GM19238 (cell line): ENCODE data around the gene TWNK.
"Not testable (repeated sequence)": the region's sequence is repeated elsewhere in the genome, so short reads cannot be mapped to it uniquely, and the experiment has no call there.

Experiments
- DNase-seq: peaks from one replicate; pipeline ENCODE4 v3.0.0; 2011; ENCODE audit warnings: low spot score; ENCODE audit not compliant: insufficient read length

Gene TWNK

DNA sequence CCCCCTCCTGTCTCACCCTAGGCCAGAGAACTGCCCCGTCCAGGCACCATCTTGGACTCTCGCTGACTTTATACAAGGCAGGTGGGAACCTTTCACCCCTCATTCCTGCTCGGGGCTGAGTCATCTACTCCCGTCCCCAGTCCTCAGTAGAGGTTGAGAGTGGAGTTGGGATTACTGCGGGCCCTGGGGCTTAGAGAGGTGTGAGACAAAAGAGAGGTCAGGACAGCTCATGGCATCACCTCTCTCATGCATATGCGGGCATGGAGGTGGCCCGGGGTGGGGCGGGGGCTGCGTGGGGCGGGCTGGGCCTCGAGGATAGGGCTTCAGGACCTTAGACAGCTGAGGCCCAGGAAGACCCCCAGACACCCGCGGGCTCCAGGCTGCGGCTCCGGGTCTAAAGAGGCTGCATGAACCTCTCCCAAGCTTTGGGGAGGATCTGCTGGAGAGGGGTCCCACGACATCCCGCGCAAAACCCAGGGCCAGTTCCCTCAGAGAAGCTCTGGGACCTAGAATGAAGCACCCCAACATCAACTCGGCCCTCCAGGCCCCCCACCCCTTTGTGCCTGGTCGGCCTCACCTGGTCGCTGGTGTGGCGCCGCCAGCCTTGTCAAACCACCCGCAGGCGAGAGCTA is 43.3 kb downstream of the TWNK start:
- DNase-seq = no peak

GRCh38 chr10:101031128-101031795 is 43.9 kb downstream of the TWNK start, which contains the start of the genes PDZD7 and SFXN3:
TSS of gene PDZD7 (minus strand) at chr10:101031129. CDS start at chr10:101030219, 910 bp downstream.
TSS of gene SFXN3 (plus strand) at chr10:101031234. CDS start at chr10:101034695, 3,461 bp downstream.
- DNase-seq = peak; percentile 96

DNA sequence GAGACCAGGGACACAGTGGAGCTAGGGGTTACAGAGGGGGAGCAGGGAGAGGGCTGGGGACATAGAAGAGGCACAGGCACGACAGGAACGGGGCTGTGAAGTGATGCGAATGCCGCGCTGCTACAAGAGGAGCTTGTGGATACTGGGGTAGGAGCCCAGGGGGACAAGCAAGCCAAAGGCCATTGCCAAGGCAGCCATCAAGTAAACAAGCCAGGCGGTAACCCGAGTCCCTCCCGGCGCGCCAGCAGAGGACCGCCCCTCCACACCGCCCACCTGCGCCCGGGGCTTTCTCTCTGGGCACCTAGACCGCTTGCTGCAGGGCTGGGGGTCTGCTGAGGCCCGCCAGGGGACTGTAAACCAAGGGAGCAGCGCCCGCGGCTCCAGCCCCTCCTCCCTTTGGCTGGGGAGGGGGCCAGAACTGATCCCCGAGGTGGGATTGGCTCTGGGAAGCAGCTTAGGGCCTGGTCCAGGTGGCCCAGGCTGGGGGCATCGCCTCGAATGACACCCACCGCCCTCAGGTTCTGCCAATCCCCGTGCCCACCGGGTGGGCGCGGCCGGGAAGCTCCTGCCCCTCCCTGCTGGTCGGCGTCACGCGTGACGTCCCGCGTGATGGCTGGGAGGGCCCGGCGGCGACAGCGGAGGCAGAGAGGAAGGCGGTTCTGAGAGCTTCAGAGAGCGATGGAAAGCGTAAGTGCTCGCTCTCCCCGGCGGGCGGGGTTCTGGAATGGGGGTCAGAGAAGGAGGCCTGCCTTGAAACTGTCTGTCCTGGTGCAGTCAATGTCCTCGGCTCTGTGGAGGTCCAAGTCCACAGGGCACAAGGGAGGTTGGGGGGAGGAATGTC is 44.7 kb downstream of the TWNK start:
- DNase-seq = no peak

- DNase-seq = no peak
Measured at GRCh38 chr10:101032637-101033224, 45.4 kb downstream of the TWNK start.

GRCh38 chr10:101033276-101033675 is 45.9 kb downstream of the TWNK start:
- DNase-seq = no peak

DNA sequence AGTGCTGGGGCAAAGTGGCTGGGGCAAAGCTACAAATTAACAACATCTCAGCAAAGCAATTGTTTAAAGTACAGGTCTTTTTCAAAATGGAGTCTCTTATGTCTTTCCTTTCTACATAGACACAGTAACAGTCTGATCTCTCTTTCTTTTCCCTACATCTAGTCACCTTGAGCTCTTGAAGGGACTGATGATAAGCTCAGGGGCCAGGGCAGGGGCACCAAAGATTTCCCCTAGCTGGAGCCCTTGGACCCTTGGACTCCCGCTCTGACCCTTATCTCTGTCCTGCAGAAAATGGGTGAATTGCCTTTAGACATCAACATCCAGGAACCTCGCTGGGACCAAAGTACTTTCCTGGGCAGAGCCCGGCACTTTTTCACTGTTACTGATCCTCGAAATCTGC is 47.1 kb downstream of the TWNK start:
- not testable (repeated sequence) for DNase-seq

GRCh38 chr10:101035314-101035713 is 48.0 kb downstream of the TWNK start:
- DNase-seq = no peak

DNA sequence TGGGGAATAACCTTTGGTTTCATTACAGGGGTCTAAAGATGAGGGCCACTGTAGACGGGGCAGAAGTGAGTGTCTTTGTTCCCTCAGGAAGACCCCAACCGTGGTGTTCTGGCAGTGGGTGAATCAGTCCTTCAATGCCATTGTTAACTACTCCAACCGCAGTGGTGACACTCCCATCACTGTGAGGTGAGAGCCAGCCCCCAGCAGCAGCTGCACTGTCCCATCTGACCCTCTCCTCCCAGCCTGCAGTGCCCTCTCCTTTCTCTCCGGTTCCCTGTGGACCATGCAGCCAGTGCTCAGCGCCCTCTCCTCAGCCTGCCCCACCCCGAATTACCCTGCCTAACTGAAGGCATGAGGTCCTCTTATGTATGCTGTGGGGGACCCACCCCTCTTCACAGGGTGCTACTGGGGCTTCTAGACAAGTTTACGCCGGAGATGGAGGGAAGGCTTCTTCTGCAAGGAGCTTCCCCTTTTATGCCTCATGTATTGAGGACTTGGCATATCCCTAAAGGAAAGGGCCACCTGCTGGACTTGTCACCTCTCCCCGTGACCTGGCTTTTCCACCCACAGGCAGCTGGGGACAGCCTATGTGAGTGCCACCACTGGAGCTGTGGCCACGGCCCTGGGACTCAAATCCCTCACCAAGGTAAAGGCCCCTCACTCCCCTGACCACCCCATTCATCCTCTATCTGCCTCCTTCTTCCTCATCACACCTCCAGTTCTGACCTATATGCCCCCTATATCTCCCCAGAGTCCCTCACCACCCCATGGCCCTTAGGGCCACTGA is 48.8 kb downstream of the TWNK start:
- DNase-seq = no peak

DNA sequence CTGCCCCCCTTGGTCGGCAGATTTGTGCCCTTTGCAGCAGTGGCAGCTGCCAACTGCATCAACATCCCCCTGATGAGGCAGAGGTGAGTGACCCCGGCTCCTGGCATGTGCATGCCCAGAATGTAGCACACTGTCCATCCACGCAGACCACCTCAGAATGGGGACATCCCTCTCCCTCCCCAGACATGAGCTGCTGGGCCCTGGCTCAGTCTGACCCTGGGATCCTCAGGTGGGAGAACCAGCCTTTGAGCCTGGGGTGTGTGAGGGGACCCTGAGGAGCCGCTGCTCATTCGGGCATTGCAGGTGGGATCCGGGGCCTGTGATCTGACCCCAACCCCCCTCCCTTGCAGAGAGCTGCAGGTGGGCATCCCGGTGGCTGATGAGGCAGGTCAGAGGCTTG is 49.4 kb downstream of the TWNK start:
- DNase-seq = no peak

- DNase-seq = no peak
Measured at GRCh38 chr10:101038484-101038883, 51.1 kb downstream of the TWNK start.

- no peak for DNase-seq
Measured at GRCh38 chr10:101040061-101040460, 52.7 kb downstream of the TWNK start.

GRCh38 chr10:101040851-101041250 is 53.5 kb downstream of the TWNK start:
- no peak for DNase-seq

DNA sequence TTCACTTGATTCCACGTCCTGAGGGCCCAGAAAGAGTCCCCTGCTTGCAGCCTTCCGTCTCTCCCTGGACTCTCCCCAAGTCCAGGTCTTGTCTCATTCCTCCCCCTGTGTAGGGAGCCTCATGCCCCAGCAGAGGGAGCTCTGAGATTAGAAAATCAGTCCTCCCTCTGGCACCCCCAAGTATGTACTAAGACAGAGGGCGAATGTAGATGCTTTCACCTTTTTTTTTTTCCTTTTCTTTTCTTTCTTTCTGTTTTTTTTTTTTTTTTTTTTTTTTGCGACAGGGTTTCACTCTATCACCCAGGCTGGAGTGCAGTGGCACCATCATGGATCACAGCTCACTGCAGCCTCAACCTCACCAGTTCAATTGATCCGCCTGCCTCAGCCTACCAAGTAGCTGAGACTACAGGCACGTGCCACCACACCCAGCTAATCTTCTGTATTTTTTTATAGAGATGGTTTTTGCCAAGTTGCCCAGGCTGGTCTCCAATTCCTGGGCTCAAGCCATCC is 54.0 kb downstream of the TWNK start:
- peak; percentile 82 for DNase-seq

GRCh38 chr10:101042118-101042517 is 54.8 kb downstream of the TWNK start:
- no peak for DNase-seq

DNA sequence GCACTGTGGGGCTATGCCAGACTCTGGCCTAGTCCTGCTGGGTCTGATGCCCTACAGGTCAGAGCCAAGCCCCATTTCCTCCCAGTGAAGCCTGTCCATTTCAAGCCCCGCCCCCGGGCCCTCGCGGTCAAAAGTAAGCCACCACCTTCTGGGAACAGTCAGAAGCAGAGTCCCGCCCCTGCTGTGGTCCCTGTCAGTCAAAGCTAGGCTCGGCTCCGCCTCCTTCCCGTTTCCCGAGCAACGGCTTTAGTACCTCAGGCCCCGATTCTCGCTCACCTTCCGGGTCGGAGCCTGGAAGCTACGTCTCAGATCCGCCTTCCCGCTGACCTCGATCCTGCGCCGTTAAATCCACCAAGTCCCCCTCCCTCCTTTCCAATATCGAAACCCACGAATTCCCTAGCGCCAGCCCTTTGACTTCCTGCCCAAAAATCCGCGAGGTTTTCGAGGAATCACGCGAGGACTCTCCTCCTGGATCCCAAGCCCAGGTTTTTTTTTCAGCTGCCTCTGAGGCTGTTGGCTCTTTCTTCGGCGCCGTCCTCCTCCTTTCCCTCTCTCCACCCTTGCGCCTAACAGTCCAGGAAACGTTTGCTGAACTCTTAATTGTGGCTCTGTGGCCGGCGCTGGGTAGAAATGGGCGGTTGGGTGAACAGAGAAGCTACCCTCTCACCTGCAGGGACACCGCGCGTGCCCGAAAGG is 55.5 kb downstream of the TWNK start:
- DNase-seq = peak; percentile 96

- DNase-seq = no peak
Measured at GRCh38 chr10:101043363-101043707, 56.0 kb downstream of the TWNK start.
